HEK293 (cell line): ENCODE results near the gene DCLRE1C.

ENCODE experiments used
- CTCF ChIP-seq: fragments of 450-650 bp; formaldehyde crosslinking; IDR thresholded peaks from 2 replicates; pipeline ENCODE4 v1.5.1; 2016; ENCODE audit warnings: missing biosample characterization, missing genetic modification characterization
- GLIS2 ChIP-seq: fragments of 450-650 bp; formaldehyde crosslinking; IDR thresholded peaks from 2 replicates; pipeline ENCODE4 v1.5.1; 2016; ENCODE audit warnings: missing biosample characterization, missing genetic modification characterization
- KLF9 ChIP-seq: fragments of 450-650 bp; formaldehyde crosslinking; IDR thresholded peaks from 2 replicates; pipeline ENCODE4 v1.5.1; 2016; ENCODE audit warnings: missing biosample characterization, missing genetic modification characterization, low read depth
- PBX3 ChIP-seq: sonication (generic); formaldehyde crosslinking; IDR thresholded peaks from 2 replicates; pipeline ENCODE4 v1.8.1; 2022; ENCODE audit warnings: mild to moderate bottlenecking, moderate library complexity, missing genetic modification reagents
- PRDM10 ChIP-seq: fragments of 450-650 bp; formaldehyde crosslinking; IDR thresholded peaks from 2 replicates; pipeline ENCODE4 v1.5.1; 2016; ENCODE audit warnings: missing biosample characterization, missing genetic modification characterization
- PRDM4 ChIP-seq: fragments of 450-650 bp; formaldehyde crosslinking; IDR thresholded peaks from 2 replicates; pipeline ENCODE4 v1.5.1; 2017; ENCODE audit warnings: missing biosample characterization, missing genetic modification characterization
- YY1 ChIP-seq: fragments of 450-650 bp; formaldehyde crosslinking; IDR thresholded peaks from 2 replicates; pipeline ENCODE4 v1.5.1; 2018; ENCODE audit warnings: missing biosample characterization, missing genetic modification characterization
- ZBTB17 ChIP-seq: fragments of 450-650 bp; formaldehyde crosslinking; IDR thresholded peaks from 2 replicates; pipeline ENCODE4 v1.5.1; 2016; ENCODE audit warnings: missing biosample characterization, missing genetic modification characterization
- ZFP69B ChIP-seq: fragments of 450-650 bp; formaldehyde crosslinking; IDR thresholded peaks from 2 replicates; pipeline ENCODE4 v1.5.1; 2016; ENCODE audit warnings: missing biosample characterization, missing genetic modification characterization
- ZNF155 ChIP-seq: fragments of 450-650 bp; formaldehyde crosslinking; IDR thresholded peaks from 2 replicates; pipeline ENCODE4 v1.5.1; 2016; ENCODE audit warnings: missing biosample characterization, missing genetic modification characterization
- ZNF175 ChIP-seq: fragments of 450-650 bp; formaldehyde crosslinking; IDR thresholded peaks from 2 replicates; pipeline ENCODE4 v1.5.1; 2016; ENCODE audit warnings: missing biosample characterization, missing genetic modification characterization
- ZNF19 ChIP-seq: fragments of 450-650 bp; formaldehyde crosslinking; IDR thresholded peaks from 2 replicates; pipeline ENCODE4; 2016; ENCODE audit warnings: missing biosample characterization, missing genetic modification characterization, low read depth
- ZNF211 ChIP-seq: fragments of 450-650 bp; formaldehyde crosslinking; IDR thresholded peaks from 2 replicates; pipeline ENCODE4 v1.5.1; 2016; ENCODE audit warnings: low read depth, missing biosample characterization, missing genetic modification characterization
- ZNF24 ChIP-seq: fragments of 450-650 bp; formaldehyde crosslinking; IDR thresholded peaks from 2 replicates; pipeline ENCODE4 v1.5.1; 2016; ENCODE audit warnings: missing biosample characterization, missing genetic modification characterization
- ZNF37A ChIP-seq: fragments of 450-650 bp; IDR thresholded peaks from 2 replicates; pipeline ENCODE4 v1.5.1; 2018; ENCODE audit warnings: missing biosample characterization, missing genetic modification characterization
- ZNF404 ChIP-seq: fragments of 450-650 bp; formaldehyde crosslinking; IDR thresholded peaks from 2 replicates; pipeline ENCODE4 v1.5.1; 2017; ENCODE audit warnings: missing biosample characterization, missing genetic modification characterization
- ZNF510 ChIP-seq: fragments of 450-650 bp; formaldehyde crosslinking; IDR thresholded peaks from 2 replicates; pipeline ENCODE4 v1.5.1; 2018; ENCODE audit warnings: mild to moderate bottlenecking, missing genetic modification characterization, missing biosample characterization; ENCODE audit not compliant: insufficient replicate concordance
- ZNF518A ChIP-seq: fragments of 450-650 bp; formaldehyde crosslinking; conservative IDR thresholded peaks from 2 replicates; pipeline ENCODE4 v1.5.1; 2016; ENCODE audit warnings: low read depth, missing biosample characterization, missing genetic modification characterization
- ZNF549 ChIP-seq: fragments of 450-650 bp; IDR thresholded peaks from 2 replicates; pipeline ENCODE4 v1.5.1; 2018; ENCODE audit warnings: missing biosample characterization, missing genetic modification characterization, mild to moderate bottlenecking, inconsistent platforms, moderate library complexity
- ZNF571 ChIP-seq: fragments of 450-650 bp; formaldehyde crosslinking; IDR thresholded peaks from 2 replicates; pipeline ENCODE4 v1.5.0; 2017; ENCODE audit warnings: missing biosample characterization, missing genetic modification characterization
- ZNF580 ChIP-seq: fragments of 450-650 bp; formaldehyde crosslinking; IDR thresholded peaks from 2 replicates; pipeline ENCODE4 v1.5.1; 2016; ENCODE audit warnings: missing biosample characterization, missing genetic modification characterization
- ZNF624 ChIP-seq: fragments of 450-650 bp; formaldehyde crosslinking; IDR thresholded peaks from 2 replicates; pipeline ENCODE4 v1.5.1; 2017; ENCODE audit warnings: missing biosample characterization, missing genetic modification characterization
- ZNF629 ChIP-seq: fragments of 450-650 bp; formaldehyde crosslinking; IDR thresholded peaks from 2 replicates; pipeline ENCODE4 v1.5.1; 2017; ENCODE audit warnings: missing biosample characterization, missing genetic modification characterization
- ZNF670 ChIP-seq: fragments of 450-650 bp; formaldehyde crosslinking; IDR thresholded peaks from 2 replicates; pipeline ENCODE4 v1.5.1; 2016; ENCODE audit warnings: missing biosample characterization, missing genetic modification characterization, low read depth

Gene DCLRE1C

GRCh38 chr10:14878266-14879123 is 75.4 kb downstream of the DCLRE1C start, which contains the start of gene SUV39H2 (continued):
- no peak; the same call in 1 of the 2 replicates for TF ChIP-seq PBX3 (CRISPR knock-in tag)
- TF ChIP-seq ZNF211 (tag by site-specific recombination), result no peak
- TF ChIP-seq ZNF571 (tag by site-specific recombination), result no peak
- TF ChIP-seq GLIS2 (tag by site-specific recombination), result peak; percentile 55; the same call in 1 of the 2 replicates
- no peak for TF ChIP-seq ZNF510 (tag by site-specific recombination)
- peak; percentile 78 for TF ChIP-seq ZNF629 (tag by site-specific recombination)
- peak; percentile 88 for TF ChIP-seq KLF9 (tag by site-specific recombination)
- TF ChIP-seq ZNF155 (tag by site-specific recombination), result no peak
- TF ChIP-seq CTCF, result no peak
- peak; percentile 88 for TF ChIP-seq ZBTB17 (tag by site-specific recombination)
- TF ChIP-seq ZNF175, result no peak
- TF ChIP-seq ZNF19 (tag by site-specific recombination), result no peak
- TF ChIP-seq ZNF518A (tag by site-specific recombination), result no peak
- TF ChIP-seq ZNF24 (tag by site-specific recombination), result peak; percentile 76; the same call in 1 of the 2 replicates
- TF ChIP-seq PRDM4 (tag by site-specific recombination), result peak; percentile 65; the same call in 1 of the 2 replicates
- TF ChIP-seq PRDM10 (tag by site-specific recombination), result peak; percentile 60; the same call in 1 of the 2 replicates
- peak; percentile 88 for TF ChIP-seq YY1 (tag by site-specific recombination)
- no peak; the same call in 1 of the 2 replicates for TF ChIP-seq ZFP69B
- peak; percentile 54; the same call in 1 of the 2 replicates for TF ChIP-seq ZNF580 (tag by site-specific recombination)
- no peak for TF ChIP-seq ZNF624 (tag by site-specific recombination)
- TF ChIP-seq ZNF549 (tag by site-specific recombination), result no peak
- no peak for TF ChIP-seq ZNF37A (tag by site-specific recombination)
- no peak for TF ChIP-seq ZNF670
- TF ChIP-seq ZNF404 (tag by site-specific recombination), result no peak
